K562 (cell line): ENCODE data around the gene EEPD1.

Experiments
- SRF ChIP-seq, 2 experiments: fragments of 250-450, 450-650 bp in 1 of 2; sonication (Bioruptor Pico) in 1 of 2; sonication (generic) in 1 of 2; formaldehyde crosslinking; IDR thresholded peaks; 2 replicates each; pipeline versions ENCODE4 v1.5.0 to v1.5.1; 2020 to 2022; ENCODE audit warnings: mild to moderate bottlenecking in 1 of 2, missing genetic modification reagents in 1 of 2
- TF ChIP-seq, protein P1 (sequence below), 3 experiments: IDR thresholded peaks in 2 of 3; conservative IDR thresholded peaks in 1 of 3; 2 replicates each; pipeline ENCODE4 v1.5.1; 2011 to 2012; ENCODE audit warnings: low read length in 3 of 3, mild to moderate bottlenecking in 3 of 3, control low read depth in 2 of 3, improper control_type of control experiment in 1 of 3, inconsistent platforms in 1 of 3, low read depth in 1 of 3, mixed read lengths in 1 of 3, moderate library complexity in 1 of 3; ENCODE audit not compliant: insufficient read depth in 2 of 3
- TF ChIP-seq, protein P2 (sequence below): fragments of 450-650 bp; IDR thresholded peaks from 2 replicates; pipeline ENCODE4 v1.7.1; 2018; ENCODE audit warnings: mild to moderate bottlenecking, low read depth; ENCODE audit not compliant: partially characterized antibody

DNA sequence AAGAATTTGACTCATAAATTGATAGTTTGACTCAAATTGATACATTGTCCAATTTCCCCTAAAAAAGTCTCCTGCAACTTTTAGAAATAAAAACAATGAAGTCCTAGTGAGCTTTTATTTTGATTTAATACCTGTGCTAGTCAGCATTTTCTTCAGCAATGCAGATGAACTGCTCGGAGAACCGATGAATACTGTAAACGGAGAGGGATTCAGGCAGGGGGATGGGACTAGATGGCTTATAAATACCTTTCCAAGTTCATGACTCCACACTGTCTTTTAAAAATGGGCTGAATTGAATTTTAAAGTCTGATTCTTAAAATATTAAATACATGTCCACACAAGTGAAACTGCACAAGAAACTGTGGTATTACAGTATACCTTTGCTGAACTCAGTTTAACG lies 12.7 kb downstream of the EEPD1 start:
- TF ChIP-seq, protein P1, sequence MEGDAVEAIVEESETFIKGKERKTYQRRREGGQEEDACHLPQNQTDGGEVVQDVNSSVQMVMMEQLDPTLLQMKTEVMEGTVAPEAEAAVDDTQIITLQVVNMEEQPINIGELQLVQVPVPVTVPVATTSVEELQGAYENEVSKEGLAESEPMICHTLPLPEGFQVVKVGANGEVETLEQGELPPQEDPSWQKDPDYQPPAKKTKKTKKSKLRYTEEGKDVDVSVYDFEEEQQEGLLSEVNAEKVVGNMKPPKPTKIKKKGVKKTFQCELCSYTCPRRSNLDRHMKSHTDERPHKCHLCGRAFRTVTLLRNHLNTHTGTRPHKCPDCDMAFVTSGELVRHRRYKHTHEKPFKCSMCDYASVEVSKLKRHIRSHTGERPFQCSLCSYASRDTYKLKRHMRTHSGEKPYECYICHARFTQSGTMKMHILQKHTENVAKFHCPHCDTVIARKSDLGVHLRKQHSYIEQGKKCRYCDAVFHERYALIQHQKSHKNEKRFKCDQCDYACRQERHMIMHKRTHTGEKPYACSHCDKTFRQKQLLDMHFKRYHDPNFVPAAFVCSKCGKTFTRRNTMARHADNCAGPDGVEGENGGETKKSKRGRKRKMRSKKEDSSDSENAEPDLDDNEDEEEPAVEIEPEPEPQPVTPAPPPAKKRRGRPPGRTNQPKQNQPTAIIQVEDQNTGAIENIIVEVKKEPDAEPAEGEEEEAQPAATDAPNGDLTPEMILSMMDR (IDR thresholded peaks at IDR 0.05 in 2 of 3, conservative IDR thresholded peaks at IDR 0.05 in 1 of 3; ENCODE audit: insufficient read depth in 2 of 3, low read depth in 1 of 3, low read length in 3 of 3) = no peak
- TF ChIP-seq SRF (CRISPR knock-in tag; IDR thresholded peaks at IDR 0.05) = no peak
- TF ChIP-seq, protein P2, sequence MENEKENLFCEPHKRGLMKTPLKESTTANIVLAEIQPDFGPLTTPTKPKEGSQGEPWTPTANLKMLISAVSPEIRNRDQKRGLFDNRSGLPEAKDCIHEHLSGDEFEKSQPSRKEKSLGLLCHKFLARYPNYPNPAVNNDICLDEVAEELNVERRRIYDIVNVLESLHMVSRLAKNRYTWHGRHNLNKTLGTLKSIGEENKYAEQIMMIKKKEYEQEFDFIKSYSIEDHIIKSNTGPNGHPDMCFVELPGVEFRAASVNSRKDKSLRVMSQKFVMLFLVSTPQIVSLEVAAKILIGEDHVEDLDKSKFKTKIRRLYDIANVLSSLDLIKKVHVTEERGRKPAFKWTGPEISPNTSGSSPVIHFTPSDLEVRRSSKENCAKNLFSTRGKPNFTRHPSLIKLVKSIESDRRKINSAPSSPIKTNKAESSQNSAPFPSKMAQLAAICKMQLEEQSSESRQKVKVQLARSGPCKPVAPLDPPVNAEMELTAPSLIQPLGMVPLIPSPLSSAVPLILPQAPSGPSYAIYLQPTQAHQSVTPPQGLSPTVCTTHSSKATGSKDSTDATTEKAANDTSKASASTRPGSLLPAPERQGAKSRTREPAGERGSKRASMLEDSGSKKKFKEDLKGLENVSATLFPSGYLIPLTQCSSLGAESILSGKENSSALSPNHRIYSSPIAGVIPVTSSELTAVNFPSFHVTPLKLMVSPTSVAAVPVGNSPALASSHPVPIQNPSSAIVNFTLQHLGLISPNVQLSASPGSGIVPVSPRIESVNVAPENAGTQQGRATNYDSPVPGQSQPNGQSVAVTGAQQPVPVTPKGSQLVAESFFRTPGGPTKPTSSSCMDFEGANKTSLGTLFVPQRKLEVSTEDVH = no peak
